GM21390 (cell line): ENCODE measurements around the gene ZNF146.
"Not testable (repeated sequence)": the region's sequence is repeated elsewhere in the genome, so short reads cannot be mapped to it uniquely, and the experiment has no call there.

Source experiments
- ATAC-seq: cut with Tn5 transposase; IDR thresholded peaks from one replicate; pipeline ENCODE4 v1.9.1; 2021; ENCODE audit not compliant: unreplicated experiment

Gene ZNF146

DNA sequence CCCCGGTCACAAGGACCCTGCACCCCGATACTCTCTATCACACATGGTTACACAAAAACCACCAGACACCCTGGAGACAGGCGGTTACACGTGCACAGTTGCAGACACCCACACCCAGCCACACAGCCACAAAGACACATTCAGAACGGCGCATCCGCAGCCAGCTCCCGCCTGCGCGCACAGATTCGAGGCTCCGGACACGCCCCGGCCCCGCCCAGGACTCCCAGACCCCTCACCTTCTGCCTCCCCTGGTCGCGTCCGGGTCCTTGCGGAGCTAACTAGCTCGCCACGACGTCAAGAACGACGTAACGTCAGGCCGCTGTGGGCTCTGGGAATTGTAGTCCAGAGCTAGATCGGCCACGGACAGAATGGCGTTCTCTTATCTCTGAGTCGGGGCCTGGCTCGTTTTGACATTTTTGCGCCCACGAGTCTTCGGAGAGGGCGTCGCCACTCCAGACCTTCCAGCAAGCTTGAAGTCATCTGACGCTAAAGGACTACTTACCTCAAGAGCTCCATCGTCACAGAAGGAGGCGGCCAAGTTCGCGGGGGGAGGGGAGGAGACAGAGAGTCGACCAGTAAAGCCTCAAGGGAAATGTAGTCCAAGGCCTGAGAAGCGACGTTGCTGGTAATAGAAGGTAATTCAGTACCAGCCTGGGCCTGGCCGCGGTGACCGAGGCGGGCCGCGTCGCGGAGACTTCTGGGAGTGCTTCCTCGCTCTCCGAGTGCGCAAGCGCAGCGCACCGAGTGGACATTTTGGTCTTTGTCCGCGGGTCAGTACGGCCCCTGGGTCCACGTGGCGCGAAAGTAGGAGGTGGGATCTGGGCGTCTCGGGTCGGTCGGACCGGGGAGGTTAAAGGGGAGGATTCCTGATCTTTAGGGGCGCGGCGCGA, at the start of gene ZNF146, which contains the start of gene ZNF565:
Gene ZNF146, plus strand, starts transcription at position 721 of the 890 bp plus-strand sequence. CDS start 21,335 bp downstream, outside the sequence.
Gene ZNF565, minus strand, starts transcription at position 280 of the 890 bp plus-strand sequence. CDS start 12,680 bp downstream, outside the sequence.
- peak; percentile 89 for ATAC-seq

DNA sequence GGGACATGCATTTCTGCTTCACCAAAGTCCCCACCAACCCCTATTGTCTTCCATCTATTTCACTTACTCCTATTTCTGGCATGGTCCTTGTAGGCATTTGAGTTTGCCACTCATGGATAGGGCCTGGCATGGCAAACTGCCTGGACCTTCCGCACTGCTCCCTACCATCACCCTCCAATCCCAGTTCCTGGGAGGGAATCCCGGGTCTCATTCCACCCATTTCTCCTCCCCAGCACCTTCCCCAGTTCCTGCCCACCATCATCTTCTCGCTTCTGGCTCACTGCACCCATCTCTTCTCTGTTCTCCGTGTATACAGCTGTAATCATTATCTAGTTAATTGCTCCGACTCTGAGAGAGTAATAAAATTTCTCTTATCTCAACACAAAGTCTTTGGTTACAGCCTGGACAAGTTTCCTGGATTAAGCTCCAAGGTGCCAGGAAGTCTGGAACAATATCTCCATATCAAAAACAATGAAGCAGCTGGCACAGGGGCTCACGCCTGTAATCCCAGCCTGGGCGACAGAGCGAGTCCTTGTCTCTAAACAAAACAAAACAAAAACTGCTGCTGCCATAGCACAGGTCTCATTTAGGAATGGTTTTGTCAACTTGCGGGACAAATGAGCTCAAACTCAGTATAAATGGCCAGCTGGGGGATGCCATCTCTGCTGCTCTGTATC, 45.7 kb upstream of the ZNF146 start:
- no peak for ATAC-seq

DNA sequence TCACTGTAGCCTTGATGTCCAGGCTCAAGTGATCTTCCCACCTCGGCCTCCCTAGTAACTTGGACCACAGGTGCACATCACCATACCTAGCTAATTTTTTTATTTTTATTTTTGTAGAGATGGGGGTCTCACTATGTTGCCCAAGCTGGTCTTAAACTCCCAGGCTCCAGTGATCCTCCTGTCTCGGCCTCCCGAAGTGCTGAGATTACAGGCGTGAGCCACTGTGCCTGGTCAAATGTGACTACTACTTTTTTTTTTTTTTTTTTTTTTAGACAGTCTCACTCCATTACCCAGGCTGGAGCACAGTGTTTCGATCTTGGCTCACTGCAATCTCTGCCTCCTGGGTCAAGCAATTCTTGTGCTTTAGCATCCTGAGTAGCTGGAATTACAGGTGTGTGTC, 42.1 kb upstream of the ZNF146 start:
- no peak for ATAC-seq

GRCh38 chr19:36173846-36174245, 41.1 kb upstream of the ZNF146 start:
- ATAC-seq = not testable (repeated sequence)

DNA sequence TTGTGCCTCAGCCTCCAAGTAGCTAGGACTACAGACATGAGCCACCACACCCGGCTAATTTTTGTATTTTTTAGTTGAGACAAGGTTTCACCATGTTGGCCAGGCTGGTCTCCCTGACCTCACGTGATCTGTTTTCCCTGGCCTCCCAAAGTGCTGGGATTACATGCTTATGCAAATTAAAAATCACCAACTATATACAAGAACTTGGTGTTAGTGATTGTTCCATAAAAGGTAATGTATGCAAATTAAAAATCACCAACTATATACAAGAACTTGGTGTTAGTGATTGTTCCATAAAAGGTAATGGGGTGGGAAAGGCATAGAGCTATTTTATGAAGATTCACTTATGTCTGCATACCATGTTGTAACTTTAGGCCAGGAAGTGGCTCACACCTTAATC, 35.8 kb upstream of the ZNF146 start:
- not testable (repeated sequence) for ATAC-seq

DNA sequence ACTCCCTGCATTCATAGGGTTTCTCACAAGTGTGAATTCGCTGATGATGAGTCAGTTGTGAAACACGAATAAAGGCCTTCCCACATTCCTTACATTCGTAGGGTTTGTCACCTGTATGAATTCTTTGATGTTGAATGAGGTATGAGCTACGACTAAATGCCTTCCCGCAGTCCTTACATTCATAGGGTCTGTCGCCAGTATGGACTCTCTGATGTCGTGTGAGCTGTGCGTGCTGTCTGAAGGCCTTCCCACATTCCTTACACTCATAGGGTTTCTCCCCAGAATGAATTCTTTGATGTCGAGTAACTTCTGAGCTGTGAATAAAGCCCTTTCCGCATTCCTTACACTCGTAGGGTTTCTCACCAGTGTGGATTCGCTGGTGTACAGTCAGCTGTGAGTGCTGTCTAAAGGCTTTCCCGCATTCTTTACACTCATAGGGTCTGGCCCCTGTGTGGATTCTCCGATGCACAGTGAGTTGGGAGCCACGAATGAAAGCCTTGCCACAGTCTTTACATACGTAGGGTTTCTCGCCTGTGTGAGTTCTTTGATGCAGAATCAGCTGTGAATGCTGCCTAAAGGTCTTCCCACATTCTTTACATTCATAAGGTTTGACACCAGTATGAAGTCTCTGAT, 32.2 kb upstream of the ZNF146 start:
- ATAC-seq = no peak

DNA sequence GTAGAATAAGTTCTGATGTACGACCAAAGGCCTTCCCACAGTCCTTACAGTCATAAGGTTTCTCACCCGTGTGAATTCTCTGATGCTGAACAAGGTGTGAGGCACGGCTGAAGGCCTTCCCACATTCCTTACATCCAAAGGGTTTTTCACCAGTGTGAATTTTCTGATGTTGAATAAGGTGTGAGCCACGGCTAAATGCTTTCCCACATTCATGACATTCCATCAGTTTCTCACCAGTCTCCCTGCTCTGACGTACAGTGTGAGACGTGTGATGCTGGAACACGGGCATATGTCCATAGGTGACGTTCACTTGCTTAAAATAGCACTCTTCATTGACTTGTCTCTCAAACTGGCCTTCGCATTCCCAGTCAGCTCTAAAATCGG, 31.7 kb upstream of the ZNF146 start:
- no peak for ATAC-seq

DNA sequence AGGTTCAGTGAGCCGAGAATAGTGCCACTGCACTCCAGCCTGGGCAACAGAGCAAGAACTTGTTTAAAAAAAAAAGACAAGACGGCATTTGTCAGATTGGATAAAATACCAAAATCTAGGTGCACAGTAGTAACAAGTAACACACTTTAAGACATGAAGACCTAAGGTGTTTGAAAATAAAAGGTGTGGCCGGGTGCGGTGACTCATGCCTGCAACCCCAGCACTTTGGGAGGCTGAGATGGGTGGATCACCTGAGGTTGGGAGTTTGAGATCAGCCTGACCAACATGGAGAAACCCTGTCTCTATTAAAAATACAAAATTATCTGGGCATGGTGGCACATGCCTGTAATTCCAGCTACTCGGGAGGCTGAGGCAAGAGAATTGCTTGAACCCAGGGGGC, 28.2 kb upstream of the ZNF146 start:
- ATAC-seq = not testable (repeated sequence)

GRCh38 chr19:36196249-36196648, 18.7 kb upstream of the ZNF146 start:
- ATAC-seq = no peak

DNA sequence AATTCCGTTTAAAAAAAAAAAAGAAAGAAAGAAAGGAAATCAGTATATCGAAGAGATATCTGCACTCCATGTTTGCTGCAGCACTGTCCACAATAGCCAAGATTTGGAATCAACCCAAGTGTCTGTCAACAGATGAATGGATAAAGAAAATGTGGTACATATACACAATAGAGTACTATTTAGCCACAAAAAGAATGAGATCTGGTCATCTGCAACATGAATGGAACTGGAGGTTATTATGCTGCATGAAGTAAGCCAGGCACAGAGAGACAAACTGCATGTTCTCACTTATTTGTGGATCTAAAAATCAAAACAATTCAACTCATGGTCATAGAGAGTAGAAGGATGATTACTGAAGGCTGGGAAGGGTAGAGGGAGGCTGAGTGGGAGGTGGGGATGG, 16.8 kb upstream of the ZNF146 start:
- ATAC-seq = no peak

DNA sequence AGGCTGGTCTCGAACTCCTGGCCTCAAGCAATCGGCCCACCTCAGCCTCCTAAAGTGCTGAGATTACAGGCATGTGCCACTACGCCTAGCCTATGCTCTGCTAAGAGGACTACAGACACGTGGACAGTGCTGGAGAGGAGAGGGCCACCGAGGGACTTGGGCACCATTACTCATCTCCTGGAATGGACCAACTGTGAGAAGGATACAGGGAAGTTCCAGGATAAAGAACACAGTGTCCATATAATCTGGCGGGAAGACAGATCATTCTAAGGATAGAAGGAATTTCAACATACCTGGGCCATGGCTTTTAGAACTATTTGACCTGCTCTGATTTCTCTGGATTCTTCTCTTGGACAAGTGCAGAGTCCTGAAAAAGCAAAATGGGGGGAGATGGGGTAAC, 13.2 kb upstream of the ZNF146 start:
- ATAC-seq = no peak

DNA sequence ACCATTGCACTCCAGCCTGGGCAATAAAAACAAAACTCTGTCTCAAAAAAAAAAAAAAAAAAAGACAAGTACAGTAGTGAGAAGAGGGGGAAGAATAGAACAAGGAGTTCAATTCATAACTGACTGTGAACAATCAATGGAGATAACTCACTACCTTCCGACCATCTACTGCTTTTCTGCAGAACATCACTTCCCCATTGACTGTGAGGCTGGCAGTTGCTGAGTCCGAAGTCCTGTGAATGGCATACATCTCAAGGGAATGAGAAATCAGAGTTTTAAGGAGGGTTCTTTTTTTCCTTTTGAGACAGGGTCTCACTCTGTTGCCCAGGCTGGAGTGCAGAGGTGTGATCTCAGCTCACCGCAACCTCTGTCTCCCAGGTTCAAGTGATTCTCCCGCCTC, 11.6 kb upstream of the ZNF146 start:
- ATAC-seq = no peak

- no peak for ATAC-seq
Measured at GRCh38 chr19:36207605-36208252, 7.2 kb upstream of the ZNF146 start.

- no peak for ATAC-seq
Measured at GRCh38 chr19:36209372-36209771, 5.5 kb upstream of the ZNF146 start.

DNA sequence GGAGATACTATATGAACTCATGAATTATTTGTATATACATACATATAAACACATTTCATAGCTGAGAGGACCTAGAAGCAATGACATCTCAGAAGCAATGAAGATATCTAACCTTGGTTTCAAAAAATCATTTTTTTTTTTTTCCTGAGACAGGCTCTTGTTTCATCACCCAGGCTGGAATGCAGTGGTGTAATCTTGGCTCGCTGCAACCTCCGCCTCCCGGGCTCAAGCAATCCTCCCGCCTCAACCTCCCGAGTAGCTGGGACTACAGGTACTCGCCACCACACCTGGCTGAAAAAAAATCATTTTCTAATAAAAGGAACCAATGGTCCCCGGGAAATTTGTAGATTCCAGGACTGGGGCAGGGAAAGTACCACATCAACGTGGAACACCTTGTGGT, 4.4 kb upstream of the ZNF146 start:
- ATAC-seq = no peak

- no peak for ATAC-seq
Measured at GRCh38 chr19:36212895-36213294, 2.0 kb upstream of the ZNF146 start.

DNA sequence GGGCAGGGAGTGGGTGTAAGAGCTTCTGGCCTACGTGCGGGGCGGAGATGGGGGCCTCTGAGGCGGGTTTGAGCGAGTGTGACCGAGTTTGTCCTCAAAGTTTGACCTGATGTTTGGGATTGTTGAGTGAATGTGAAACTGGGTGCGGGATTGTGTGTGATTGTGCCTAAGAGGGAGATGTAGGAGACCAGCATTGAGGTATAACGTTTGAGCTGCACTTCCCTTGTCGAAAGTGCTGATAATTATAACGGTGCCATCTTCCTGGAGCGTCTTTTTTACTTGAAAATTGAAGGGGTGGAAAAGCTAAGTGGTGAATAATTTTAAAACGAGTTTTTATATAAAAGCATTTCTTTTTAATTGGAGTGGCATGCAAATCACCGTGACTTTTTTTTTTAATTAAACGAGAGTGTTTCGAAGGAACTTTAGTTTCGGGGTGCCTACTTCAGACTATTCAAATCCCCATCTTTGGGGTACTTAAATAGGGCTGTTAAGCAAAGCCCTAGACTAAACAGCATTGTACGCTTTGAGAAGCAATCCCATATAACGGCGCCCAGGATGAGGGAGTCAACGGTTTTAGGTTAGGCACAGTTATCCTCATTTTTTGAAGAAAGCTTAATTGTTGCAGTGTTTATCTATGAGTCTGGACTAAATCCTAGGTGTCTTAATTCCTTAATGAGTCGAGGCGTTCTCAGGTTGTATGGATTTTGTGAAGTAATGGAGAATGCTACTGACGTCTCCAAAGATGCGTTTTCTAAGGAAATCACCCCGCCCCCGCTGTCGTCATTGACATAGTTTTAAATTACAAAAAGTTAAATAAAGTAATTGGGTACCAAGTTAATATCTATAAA, 594 bp downstream of the ZNF146 start:
- ATAC-seq = no peak

DNA sequence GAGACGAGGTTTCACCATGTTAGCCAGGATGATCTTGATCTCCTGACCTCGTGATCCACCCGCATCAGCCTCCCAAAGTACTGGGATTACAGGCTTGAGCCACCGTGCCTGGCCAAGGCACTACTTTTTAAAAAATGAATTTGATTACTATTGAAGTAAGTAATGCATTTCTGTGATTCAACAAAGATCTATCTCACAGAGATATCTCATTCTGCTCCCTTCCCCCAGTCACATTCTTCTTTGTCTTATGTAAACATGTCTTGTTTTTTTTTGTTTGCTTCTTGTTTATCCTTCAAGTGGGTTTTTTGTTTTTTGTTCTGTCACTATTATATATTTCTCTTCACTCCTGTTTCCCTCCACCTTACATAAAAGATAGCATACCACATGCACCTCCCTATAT, 6.6 kb downstream of the ZNF146 start:
- ATAC-seq = no peak

GRCh38 chr19:36222503-36222902, 7.6 kb downstream of the ZNF146 start:
- no peak for ATAC-seq

DNA sequence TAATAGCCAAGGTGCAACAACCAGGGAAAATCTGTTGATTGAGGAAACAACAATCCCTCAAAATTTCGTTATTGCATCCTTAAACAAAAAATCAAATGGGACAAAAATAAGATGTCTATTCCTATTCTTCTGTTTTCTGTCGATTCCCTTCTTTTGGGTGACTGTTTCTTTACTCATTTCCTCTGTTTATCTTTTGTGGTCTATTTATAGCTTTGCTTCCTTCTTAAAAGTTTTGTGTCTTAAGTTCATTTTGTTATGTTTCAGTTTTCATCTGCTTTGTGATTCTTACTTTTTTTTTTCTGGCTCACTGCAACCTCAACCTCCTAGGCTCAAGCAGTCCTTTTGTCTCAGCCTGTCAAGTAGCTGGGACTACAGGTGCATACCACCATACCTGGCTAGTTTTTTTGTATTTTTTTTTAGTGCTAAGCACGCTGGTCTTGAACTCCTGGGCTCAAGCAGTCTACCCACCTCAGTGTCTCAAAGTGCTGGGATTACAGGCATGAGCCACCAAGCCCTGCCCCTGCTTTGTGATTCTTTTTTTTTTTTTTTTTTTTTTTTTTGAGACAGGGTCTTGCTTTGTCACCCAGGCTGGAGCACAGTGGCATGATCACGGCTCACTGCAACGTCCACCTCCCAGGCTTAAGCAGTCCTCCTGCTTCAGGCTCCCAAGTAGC, 10.4 kb downstream of the ZNF146 start:
- no peak for ATAC-seq
